Measurements from ENCODE around the gene SELENOM.

GRCh38 chr22:31106731-31107177 lies 614 bp downstream of the SELENOM start:
- TF ChIP-seq POLR2A (IDR thresholded peaks at IDR 0.05; ENCODE audit: low read length) (no peak), GATA1 (IDR thresholded peaks at IDR 0.05; ENCODE audit: low read depth, low read length) (no peak)

Measured in erythroblast (primary cell).